ENCODE measurements around the gene CHD1L.

The CHD1L gene

DNA sequence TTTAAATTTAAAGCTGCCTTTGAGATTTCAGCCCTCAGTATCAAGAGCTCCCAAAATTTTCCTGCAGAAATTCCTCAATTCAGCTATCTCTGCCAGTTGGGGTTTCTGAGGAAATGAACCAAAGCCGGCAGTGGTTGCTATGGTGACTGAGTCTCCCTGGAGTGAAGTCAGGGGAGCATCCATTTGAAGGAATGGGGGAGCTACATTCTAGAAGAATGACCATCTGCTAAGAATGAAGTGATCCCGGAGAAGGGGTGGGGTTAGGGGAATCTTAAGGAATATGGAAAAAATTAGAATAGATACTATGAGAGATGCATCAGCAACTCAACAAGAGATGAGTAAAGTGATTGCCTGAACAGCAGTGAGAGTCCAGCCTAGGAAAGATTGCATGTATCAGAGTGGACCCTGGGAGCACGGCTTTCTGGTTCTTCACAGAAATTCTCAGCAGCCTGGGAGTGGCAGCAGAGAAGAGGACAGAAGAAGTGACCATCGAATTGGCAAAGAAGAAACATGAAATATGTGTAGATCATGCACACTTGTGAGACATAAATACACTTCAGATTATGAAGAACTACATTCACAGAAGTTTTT is 94.7 kb downstream of the CHD1L start:
- Histone ChIP-seq H3K9me2 (ENCODE audit: low read depth, low read length) (no peaks in the 10 kb centered on the region), H3K4me2 (ENCODE audit: low read length) (no peak overlapping the region), H3K27me3 (ENCODE audit: insufficient read depth, low read length) (no peaks in the 10 kb centered on the region), H3K9me3 (ENCODE audit: low read length) (no peaks in the 10 kb centered on the region), H3K79me2 (ENCODE audit: insufficient read depth, low read length) (no peaks in the 10 kb centered on the region), H3K27ac (ENCODE audit: low read depth, low read length, poor library complexity, severe bottlenecking) (no peak overlapping the region), H3K4me3 (ENCODE audit: low read depth, low read length, poor library complexity, severe bottlenecking) (no peak overlapping the region), H4K20me1 (ENCODE audit: insufficient read depth, low read length) (no peaks in the 10 kb centered on the region), H3K4me1 (ENCODE audit: insufficient read depth, low read length, severe bottlenecking) (no peaks in the 10 kb centered on the region), H3K9ac (ENCODE audit: low read length) (no peak overlapping the region), H3F3A (ENCODE audit: insufficient read depth, low read length) (no peaks in the 10 kb centered on the region), H2AFZ (ENCODE audit: low read length) (no peak overlapping the region), H3K36me3 (ENCODE audit: insufficient read depth, low read length) (no peaks in the 10 kb centered on the region)
- TF ChIP-seq EZH2 (IDR thresholded peaks at IDR 0.05; ENCODE audit: borderline replicate concordance, low read length) = no peak

DNA sequence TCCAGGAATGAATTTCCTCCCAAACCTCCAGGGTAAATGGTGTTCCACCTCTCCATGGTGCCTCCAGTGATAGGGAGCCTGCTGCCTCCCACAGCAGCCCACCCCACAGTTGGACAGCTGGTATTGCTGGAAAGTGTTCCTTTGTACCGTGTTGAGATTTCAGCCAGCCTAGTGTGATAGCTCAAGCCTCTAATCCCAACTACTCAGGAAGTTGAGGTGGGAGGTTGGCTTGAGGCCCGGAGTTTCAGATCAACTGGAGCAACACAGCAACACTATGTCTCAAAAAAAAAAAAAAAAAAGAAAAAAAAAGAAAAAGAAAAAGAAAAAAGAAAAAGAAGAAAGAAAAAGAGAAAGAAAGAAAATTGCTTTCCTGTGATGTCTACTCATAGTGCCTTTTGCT is 96.1 kb downstream of the CHD1L start:
- Histone ChIP-seq H3F3A (ENCODE audit: insufficient read depth, low read length) (no peaks in the 10 kb centered on the region), H3K27me3 (ENCODE audit: insufficient read depth, low read length) (no peaks in the 10 kb centered on the region)
- TF ChIP-seq CTCF (IDR thresholded peaks at IDR 0.05; ENCODE audit: low read length) = no peak
- no peak for TF ChIP-seq EZH2 (IDR thresholded peaks at IDR 0.05; ENCODE audit: borderline replicate concordance, low read length)

GRCh38 chr1:147341246-147341645 is 98.8 kb downstream of the CHD1L start:
- H3K4me2 ChIP-seq (ENCODE audit: low read length) = no peak overlapping the region
- no peaks in the 10 kb centered on the region for H4K20me1 ChIP-seq (ENCODE audit: insufficient read depth, low read length)
- no peaks in the 10 kb centered on the region for H3K4me1 ChIP-seq (ENCODE audit: insufficient read depth, low read length, severe bottlenecking)
- no peaks in the 10 kb centered on the region for H3K9me2 ChIP-seq (ENCODE audit: low read depth, low read length)
- no peaks in the 10 kb centered on the region for H3K79me2 ChIP-seq (ENCODE audit: insufficient read depth, low read length)
- no peak overlapping the region for H3K4me3 ChIP-seq (ENCODE audit: low read depth, low read length, poor library complexity, severe bottlenecking)
- no peak overlapping the region for H2AFZ ChIP-seq (ENCODE audit: low read length)
- no peak overlapping the region for H3K27ac ChIP-seq (ENCODE audit: low read depth, low read length, poor library complexity, severe bottlenecking)
- no peaks in the 10 kb centered on the region for H3F3A ChIP-seq (ENCODE audit: insufficient read depth, low read length)
- no peaks in the 10 kb centered on the region for H3K36me3 ChIP-seq (ENCODE audit: insufficient read depth, low read length)
- H3K9me3 ChIP-seq (ENCODE audit: low read length) = no peaks in the 10 kb centered on the region
- H3K27me3 ChIP-seq (ENCODE audit: insufficient read depth, low read length) = no peaks in the 10 kb centered on the region
- H3K9ac ChIP-seq (ENCODE audit: low read length) = no peak overlapping the region
- TF ChIP-seq EZH2 (IDR thresholded peaks at IDR 0.05; ENCODE audit: borderline replicate concordance, low read length) (no peak), CTCF (IDR thresholded peaks at IDR 0.05; ENCODE audit: low read length) (no peak)

More for the DNA sequence above, 96.1 kb downstream of the CHD1L start:
- Histone ChIP-seq H3K9me2 (ENCODE audit: low read depth, low read length) (no peaks in the 10 kb centered on the region), H4K20me1 (ENCODE audit: insufficient read depth, low read length) (no peaks in the 10 kb centered on the region), H2AFZ (ENCODE audit: low read length) (no peak overlapping the region), H3K4me2 (ENCODE audit: low read length) (no peak overlapping the region), H3K9ac (ENCODE audit: low read length) (no peak overlapping the region), H3K4me1 (ENCODE audit: insufficient read depth, low read length, severe bottlenecking) (no peaks in the 10 kb centered on the region), H3K79me2 (ENCODE audit: insufficient read depth, low read length) (no peaks in the 10 kb centered on the region), H3K9me3 (ENCODE audit: low read length) (no peaks in the 10 kb centered on the region), H3K27ac (ENCODE audit: low read depth, low read length, poor library complexity, severe bottlenecking) (no peak overlapping the region), H3K36me3 (ENCODE audit: insufficient read depth, low read length) (no peaks in the 10 kb centered on the region), H3K4me3 (ENCODE audit: low read depth, low read length, poor library complexity, severe bottlenecking) (no peak overlapping the region)

Data from OCI-LY1 (cell line).